ENCODE data around the gene NDUFS7.

The NDUFS7 gene

DNA sequence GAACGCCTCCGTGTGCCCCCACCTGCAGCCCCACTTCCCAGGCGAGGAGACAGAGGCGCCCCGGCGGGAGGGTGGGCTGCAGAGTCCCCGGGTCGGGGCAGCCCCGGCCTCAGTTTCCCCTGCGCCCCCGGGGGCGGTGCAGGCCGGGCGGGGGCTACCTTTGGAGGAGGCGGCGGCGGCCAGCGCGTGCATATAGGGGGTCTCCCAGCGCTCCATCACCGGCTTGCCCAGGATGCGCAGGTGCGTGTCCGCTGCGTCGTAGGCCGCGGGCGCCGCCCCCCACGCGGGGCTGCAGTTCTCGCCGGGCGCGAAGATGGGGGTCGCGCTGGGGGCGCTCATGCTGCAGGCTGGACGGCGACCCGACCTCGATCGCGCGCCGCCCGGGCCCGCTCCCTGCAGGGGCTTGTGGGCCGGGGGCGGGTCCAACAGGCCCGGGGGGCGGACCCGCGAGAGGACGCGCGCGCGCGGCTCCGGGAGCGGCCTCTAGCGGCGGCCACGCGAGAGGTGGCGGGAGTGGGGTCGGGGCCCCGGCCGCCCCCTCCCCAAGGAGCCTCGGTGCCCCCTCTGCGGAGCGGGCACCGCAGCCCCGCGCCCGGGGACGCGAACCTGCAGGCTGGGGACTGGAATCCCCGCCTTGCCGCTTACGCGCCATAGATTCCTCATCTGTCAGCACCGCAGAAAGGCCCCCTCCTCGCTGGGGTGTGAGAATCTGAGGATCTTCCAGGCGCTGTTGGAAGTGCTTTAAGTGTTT lies 17.6 kb downstream of the NDUFS7 start, which contains the start of gene GAMT:
TSS of gene GAMT (minus strand) at position 405 of the 751 bp plus-strand sequence. CDS start at position 339, 66 bp downstream.
- DNase-seq (ENCODE audit: low spot score), result peak; percentile 45

DNA sequence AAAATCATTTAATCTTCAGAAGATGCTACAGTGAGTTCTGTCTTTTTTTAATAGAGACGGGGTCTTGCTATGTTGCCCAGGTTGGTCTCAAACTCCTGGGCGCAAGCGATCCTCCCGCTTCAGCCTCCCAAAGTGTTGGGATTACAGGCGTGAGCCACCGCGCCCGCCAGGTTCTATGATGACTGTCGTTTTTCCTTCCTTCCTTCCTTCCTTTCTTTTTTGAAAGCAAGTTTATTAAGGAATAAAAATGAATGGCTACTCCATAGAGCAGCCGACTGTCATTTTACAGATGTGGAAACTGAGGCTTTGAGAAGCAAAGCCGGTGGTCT lies 18.1 kb downstream of the NDUFS7 start:
- DNase-seq (ENCODE audit: low spot score), result no peak

DNA sequence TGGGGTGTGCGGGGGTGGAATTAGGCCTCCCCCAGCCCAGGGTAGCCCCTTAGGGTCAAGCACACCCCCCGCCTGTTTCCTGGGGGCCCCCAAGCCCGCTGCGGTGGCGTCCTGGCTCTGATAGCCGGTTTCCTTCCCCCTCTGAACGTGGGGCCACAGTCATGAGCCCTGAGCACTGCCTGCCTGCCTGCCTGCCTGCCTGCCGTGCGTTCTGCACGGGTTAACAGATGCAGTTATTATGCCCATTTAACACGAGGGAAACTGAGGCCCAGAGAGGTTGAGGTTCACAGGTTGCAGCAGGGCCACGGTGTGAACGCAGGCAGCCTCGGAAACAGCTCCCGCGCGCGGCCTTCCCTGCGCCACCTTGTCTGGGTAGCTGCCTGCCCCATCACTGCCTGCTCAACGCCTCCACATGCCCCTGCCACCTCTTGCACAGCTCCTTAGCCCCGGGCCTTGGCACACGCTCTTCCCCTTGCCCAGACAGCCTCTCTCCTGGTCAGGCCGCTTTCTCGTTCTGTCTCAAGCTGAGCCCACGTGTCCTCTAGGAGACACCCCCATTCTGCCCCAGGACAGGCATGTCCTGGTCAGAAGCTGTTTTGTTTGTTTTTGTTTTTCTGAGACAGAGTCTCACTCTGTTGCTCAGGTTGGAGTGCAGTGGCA lies 18.8 kb downstream of the NDUFS7 start:
- no peak for DNase-seq (ENCODE audit: low spot score)

DNA sequence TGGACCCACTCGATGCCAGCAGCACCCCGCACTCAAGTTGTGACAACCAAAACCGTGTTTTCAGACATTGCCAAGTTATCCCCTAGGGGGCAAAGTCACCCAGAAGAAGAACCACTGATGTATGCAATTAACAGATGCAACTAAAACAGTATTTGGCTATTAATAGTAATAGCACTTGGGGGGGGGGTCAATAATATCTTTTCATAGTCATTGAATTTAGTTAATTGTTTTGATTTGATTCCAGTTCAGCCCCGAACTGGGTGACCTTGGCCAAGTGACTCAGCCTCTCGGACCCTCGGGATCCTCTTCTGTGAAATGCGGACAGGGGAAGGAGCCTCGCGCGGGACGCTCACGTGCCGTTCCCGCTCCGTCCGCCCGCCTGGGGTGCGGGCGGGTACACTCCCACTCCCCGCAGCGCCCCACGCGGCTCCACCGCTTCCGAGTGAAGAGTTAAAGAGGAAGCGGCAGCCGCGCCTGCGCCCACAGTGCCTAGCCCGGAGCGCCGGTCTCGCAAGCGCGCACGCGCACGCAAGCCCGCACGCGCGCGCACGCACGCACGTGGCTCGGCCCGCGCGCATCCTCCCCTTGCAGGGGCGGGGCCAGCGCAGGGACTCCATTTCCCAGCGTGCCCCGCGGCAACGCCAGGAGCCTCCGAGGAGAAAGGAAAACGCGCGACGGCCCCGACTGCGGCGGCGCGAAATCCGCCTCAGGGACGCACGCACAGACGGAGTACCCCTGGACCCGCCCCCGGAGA lies 23.2 kb downstream of the NDUFS7 start:
- DNase-seq (ENCODE audit: low spot score), result peak; percentile 99

DNA sequence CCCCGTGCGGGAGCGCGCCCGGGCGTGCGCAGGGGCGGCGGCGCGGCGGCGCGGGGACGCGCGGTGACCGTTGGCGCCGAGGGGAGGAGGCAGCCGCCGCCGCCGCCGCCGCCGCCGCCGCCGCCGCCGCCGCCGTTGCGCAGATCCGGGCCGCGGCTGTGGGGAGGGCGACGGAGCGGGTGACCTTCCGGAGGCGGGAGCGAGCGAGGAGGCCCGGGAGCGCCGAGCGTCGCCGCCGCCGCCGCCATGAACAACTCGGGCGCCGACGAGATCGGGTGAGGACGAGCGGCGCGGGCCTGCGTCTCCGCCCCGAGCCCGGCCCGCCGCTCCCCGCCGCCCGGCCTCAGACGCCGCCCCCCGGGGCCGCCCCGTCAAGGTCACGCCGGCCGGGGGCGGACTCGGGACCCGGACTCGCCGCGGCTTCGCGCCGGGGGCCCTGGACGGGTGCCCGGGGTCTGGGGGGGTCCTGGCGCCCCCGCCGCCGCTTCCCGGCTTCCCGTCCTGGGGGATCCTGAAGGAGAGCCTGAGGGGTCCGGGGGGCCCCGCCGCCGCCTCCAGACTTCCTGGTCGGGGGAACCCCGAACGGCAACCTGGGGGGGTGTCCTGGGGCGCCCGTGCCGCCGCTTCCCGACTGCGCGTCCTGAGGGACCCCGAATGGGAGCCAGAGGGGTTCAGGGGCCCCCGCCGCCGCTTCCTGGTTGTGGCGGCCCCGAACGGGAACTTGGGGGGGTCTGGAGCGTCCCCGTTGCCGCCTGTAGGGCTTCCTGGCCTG lies 24.0 kb downstream of the NDUFS7 start, which contains the start of gene DAZAP1:
TSS of gene DAZAP1 (plus strand) at position 59 of the 772 bp plus-strand sequence. CDS start at position 247, 188 bp downstream.
- no peak for DNase-seq (ENCODE audit: low spot score)

DNA sequence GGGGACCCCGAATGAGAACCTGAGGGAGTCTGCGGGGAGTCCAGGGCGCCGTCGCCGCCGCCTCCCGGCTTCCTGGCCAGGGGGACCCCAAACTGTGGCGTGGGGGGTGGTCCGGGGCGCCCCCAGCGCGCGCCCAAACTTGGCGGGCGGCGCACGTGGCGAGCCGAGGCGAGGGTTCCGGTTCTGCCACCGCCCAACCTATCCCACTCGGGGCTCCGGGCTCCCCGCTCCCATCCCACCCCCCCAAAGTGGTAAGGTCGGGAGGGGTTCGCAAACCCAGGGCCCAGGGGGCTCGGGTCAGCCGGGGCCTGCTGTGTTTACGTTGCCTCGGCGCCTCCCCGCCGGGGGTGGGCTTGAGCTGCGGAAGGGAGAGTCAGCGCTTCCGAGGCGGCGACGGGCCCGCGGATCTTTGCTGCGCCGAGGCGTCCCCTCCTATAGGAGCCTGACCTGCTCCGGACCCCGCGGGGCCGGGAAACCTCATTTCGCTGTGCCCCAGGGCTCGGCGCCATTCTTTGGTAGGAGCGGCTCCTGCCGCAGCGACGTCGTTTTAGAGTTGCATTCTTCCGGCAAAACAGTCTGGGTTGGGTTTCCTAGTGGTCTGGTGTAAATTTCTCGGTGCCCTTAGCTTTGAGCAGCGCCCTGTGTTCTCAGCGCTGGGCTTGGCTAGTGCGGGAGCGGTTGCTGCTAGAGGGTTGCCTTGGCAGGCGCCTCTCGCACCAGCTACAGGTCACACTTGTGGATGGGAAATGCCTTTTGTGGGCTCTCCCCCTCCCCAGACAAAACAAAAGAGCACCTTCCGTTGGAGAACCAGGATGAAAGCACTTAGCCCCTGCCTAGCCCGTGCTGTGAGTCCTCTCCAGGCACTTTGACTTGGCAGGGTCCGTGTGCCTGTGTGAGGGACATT lies 24.8 kb downstream of the NDUFS7 start:
- DNase-seq (ENCODE audit: low spot score), result peak; percentile 66

DNA sequence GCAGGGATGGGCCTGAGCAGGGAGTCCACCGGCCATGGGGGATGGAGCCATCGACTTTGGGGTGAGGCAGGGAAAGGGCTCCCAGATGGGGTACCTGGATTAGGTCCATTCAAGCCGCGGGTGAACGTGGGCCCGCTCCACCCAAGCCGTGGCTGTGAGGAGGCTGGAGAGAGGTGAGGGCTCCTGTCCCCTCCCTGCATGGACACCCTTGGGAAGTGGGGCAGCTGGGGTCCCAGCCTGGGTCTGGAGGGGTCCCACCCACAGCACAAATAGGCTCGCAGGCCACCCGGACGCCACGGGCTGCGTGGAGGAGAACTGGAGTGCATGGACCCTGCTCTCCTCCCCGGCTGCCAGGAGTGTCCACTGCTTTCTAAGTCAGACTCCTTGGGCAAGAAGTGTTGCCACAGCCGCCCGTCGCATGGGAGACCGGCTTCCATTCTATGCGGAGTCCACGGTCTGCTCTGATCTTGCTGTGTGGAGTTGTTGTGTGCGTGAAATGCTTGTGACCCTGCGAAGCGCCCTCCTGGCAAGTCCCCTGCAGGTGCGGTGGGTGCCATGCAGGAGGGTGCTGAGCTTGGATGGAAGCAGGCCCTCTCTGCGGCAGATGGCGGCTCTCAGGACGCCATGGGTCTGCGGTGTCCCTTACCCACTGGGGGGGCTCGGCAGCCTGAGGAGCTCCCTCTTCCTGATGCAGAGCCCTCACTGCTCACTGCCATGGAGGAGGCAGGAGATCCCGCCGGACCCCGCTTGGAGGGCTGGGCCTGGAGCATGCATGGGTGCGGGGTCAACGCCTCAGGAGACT lies 25.7 kb downstream of the NDUFS7 start:
- DNase-seq (ENCODE audit: low spot score), result no peak

DNA sequence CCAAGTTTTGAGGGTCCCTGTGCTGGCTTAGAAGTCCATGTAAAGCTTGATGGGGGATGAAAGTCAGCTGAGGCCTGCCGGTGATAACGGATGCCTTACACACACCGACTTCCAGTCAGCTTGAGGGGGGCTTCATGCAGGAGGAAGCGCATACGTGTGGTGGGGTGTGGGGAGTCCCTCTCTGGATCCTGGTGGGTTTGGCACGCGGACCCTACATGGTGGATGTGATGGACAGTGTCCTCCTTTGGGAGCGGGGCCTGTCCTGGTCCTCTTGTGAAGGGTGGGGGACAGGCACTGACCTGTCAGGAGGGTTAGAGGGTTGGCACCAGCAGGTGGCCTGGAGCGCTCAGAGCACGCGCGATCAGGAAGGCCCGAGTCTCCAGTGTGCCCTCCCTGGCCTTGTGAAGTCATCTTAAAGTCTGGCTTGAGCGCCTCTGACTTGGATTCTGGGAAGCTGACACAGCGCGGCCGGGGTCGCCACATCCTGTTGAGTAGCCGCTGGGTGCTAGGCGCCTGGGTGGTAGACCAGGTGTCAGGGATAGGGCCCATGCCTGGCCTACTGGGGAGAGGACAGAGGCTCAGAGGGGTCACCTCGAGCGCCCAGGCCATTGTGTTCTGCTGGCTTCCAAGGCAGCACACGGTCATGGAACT lies 26.6 kb downstream of the NDUFS7 start:
- no peak for DNase-seq (ENCODE audit: low spot score)

DNA sequence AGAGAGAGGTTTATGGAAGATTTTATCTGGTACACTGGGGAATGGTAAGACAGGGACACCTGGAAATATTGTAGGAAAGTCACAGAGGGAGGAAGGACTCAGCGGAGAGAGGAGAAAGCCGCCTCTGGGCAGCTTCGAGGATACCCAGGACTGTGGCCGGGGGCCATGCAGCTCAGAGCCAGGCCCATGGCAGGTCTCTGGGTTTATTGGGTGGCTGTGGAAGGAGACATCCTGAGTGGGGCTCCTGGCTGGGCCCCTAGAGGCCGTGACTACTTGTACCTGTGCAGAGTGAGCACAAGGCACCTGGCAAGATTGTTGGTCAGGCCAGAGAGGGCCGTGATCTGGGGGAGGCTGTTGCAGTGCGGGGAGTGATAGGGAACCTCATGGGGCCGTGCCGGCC lies 27.1 kb downstream of the NDUFS7 start:
- DNase-seq (ENCODE audit: low spot score), result no peak

DNA sequence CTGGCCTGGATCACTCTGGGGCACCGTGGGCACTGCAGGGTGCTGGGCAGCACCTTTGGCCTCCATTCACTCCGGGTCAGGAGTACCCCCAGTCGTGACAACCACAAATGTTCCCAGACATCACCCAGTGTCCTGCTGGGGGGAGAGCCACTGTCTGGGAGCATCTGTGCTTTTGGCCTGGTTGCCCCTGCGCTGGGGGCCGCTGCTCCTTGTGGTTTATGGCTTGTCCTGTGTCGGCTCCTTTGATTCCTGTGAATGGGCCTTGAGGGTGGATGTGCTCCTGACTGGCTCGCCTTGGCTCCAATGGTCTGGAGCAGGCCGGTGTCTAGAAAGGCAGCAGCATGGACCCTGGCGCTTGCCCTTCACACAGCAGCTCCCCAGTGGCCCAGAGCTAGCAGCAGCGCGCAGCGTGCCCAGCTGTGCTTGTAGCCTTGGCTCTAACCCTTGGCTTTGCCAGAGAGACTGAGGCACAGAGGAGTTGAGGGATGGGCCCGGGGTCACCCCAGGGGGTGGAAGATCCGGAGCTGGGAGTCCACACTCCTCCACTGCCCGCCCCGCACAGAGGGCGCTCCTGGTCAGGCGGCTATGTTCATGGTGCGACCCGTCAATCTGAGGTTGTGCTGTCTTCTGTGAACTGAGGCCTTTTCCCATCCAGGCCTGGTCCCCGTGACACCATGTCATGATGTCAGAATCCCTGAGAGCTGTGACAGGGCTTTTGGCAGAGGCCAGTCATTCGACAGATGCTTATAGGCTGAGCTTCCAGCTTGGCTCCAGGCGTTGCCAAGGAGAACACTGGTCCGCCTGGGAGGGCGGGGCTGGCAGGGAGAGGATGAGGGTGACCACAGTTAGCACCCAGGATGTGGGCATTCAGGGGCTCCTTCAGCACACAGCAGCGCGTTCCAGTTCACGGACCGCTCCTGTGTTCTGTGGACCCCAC lies 27.8 kb downstream of the NDUFS7 start:
- DNase-seq (ENCODE audit: low spot score), result peak; percentile 22

DNA sequence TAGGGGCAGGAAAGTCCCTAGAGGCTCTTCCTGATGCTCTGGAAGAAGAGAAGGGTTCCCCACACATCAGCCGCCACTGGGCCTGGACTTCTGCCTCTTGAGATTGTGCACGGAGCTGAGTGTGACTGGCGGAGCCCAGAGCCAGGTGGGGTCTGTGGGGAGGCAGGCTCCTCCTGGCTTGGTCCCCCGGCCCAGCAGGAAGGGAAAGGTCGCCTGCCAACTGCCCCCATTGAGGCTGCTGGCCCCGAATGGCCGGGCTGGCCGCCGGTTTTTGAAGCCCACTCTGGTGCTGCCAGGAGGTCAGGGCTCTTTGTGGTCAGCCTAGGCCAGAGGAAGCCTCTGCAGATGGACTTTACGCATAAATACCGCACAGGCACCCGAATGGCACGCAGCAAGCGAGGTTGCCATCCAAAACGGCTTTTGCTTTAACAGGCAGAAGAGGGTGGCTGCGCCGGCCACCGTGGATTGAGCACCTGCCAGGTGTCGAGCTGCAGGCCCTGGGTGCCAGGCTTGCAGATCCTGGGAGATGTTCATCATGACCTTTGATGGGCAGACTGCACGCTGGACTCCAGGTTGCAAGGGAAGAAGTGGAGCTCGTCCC lies 28.7 kb downstream of the NDUFS7 start:
- no peak for DNase-seq (ENCODE audit: low spot score)

DNA sequence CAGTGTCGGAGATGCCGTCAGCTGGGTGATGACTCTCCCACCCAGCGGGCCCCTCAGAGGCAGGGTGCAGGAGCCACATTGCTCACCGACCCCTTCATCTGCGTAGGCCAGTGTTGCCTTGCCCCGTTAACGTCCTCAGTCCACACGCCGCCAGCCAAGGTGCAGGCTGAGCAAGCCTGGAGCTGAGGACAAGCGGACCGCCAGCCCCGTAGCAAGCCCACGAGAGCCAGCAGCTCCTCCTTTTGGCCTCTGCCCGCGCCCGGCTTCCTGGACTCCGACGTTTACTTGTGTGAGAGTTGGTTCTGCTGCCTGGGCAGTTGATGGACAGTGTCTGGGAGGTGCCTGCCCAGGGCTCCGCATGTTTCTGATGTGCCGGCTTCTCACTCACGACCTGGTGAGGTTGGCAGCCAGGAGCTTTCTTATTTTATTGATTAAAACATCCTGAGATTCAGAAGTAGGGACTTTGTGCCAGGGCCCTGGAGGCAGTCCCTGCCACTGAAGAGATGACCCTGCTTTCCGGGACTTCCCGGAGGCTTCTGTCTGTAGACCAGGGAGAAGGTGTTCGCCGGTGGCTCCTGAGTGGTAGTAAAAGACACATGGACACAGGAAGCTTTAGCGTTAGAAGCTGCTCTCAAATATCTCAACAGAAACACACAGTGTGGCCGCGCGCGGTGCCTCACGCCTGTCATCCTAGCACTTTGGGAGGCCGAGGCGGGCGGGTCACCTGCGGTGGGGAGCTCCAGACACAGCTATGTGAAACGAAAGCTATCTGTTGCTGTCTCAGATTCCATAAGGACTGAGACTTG lies 29.5 kb downstream of the NDUFS7 start:
- DNase-seq (ENCODE audit: low spot score), result no peak

DNA sequence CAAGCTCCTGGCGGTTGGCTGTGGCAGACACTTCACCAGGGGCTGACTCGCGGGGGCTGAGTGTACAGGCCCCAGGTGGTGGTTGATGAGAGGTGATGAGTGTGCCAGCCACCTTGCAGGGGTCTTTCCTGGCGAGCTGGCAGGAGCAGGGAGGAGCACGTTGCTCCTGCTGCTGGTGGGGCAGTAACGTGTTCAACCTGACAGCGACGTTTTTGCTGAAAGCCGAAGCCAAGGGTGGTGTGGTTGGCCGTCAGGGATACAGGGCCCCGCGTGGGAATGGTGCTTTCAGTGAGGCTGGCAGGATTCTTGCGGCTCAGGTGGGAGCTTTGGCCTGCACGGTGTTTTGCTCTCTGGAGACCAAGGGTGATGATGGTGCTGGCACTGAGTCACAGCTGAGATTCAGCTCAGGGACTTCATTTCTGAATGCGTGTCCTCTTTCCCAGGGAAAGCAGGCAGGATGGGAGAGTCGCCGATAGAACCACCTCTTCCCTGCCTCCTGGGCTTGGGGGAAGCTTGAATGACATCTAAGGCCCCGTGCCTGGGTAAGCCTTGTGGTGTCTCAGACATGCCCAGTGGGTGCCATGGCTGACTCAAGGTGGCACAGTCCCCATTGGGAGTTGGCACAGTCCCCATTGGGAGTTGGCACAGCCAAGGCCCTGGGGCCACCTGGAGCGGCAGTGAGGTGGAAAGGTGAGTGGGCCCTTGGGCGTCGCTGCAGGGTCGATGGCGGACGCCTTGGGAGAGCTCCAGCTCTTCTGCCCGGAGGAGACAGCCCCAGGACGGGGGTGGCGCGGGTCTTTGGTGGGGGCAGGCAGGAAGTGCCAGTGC lies 32.5 kb downstream of the NDUFS7 start:
- no peak for DNase-seq (ENCODE audit: low spot score)

DNA sequence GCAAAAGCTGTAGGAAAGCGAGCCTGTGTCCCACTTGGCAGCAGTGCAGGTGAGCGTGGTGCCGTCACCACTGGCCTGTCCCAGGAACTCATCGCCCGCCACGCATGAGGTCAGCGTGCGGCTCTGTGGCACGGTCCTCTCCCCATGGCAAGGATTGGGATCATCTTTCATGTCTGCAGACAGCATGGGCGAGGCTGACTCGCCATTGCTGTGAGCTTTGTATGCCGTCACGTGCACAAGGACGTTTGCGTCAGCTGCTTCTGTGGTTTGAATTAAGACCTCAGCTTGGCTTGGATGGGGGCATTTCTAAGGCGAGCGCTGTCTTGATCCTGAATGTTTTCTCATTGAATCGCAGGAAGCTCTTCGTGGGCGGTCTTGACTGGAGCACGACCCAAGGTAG lies 33.4 kb downstream of the NDUFS7 start:
- no peak for DNase-seq (ENCODE audit: low spot score)

DNA sequence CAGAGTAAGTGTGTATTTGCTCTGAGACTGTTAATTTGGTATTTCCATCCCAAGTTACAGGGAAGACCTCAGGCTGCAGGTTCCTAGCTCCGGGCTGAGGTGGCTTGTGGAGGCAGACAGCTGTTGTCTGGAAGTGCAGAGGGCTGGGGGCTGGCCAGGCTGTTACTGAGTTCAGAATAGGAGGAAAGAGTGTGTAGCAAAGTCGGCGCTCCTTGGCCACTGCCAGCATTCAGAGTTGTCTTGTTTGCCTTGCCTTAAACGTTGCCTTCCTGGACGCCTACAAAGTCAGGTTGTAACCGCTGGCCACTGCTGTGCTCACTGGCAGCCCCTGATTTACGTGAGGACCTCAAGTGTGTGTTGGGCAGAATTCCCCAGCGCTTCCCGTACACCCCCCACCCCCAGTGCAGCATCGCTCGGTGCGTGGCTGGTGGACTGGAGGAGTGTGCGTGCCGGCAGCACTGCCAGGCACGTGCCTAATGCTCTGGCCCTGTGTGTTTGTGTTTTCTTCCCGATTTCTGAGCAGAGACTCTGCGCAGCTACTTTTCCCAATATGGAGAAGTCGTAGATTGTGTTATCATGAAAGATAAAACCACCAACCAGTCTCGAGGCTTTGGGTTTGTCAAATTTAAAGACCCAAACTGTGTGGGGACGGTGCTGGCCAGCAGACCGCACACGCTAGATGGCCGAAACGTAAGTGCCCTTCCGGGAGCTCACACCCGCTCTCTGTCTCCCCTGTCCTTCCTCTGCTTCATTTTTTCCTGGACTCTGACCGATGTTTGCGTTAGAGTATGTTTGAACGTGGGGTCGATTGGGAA lies 34.2 kb downstream of the NDUFS7 start:
- no peak for DNase-seq (ENCODE audit: low spot score)

DNA sequence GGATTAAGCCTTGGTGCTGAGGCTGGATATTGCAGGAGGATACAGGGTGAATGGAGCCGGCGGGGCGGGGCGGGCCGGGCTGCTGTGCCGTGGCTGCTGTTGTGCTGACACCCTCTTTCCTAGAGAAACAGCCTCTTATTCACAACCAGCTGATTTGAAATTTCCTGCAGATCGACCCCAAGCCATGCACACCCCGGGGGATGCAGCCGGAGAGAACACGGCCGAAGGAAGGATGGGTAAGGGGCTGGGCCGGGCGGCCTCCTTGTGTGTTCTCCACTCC lies 34.7 kb downstream of the NDUFS7 start:
- DNase-seq (ENCODE audit: low spot score), result no peak
